OCI-M2 (cell line): ENCODE results near the gene PTPRM.

ENCODE experiments used
- DNase-seq: peaks from one replicate; lab custom pipeline; 2025; ENCODE audit not compliant: unreplicated experiment; lab: John Stamatoyannopoulos, UW

PTPRM gene

GRCh38 chr18:8339210-8339609 lies 772.1 kb downstream of the PTPRM start:
- no peak for DNase-seq

GRCh38 chr18:8339952-8340351 lies 772.8 kb downstream of the PTPRM start:
- no peak for DNase-seq

GRCh38 chr18:8341481-8342230 lies 774.5 kb downstream of the PTPRM start:
- DNase-seq = no peak

GRCh38 chr18:8348051-8348720 lies 781.1 kb downstream of the PTPRM start:
- DNase-seq = no peak

- no peak for DNase-seq
Observed at GRCh38 chr18:8349608-8350323, 782.6 kb downstream of the PTPRM start.

- DNase-seq = no peak
Observed at GRCh38 chr18:8350628-8351027, 783.5 kb downstream of the PTPRM start.

GRCh38 chr18:8351161-8351560 lies 784.0 kb downstream of the PTPRM start:
- DNase-seq = no peak

- DNase-seq = no peak
Observed at GRCh38 chr18:8354304-8354703, 787.2 kb downstream of the PTPRM start.

- no peak for DNase-seq
Observed at GRCh38 chr18:8356001-8356400, 788.9 kb downstream of the PTPRM start.

GRCh38 chr18:8357320-8357719 lies 790.2 kb downstream of the PTPRM start:
- DNase-seq = no peak

GRCh38 chr18:8358033-8358765 lies 791.1 kb downstream of the PTPRM start:
- DNase-seq = no peak

GRCh38 chr18:8359076-8359475 lies 792.0 kb downstream of the PTPRM start:
- no peak for DNase-seq

- DNase-seq = no peak
Observed at GRCh38 chr18:8359481-8359880, 792.4 kb downstream of the PTPRM start.

- no peak for DNase-seq
Observed at GRCh38 chr18:8361941-8362471, 794.9 kb downstream of the PTPRM start.

- no peak for DNase-seq
Observed at GRCh38 chr18:8362863-8363262, 795.7 kb downstream of the PTPRM start.

GRCh38 chr18:8364385-8364784 lies 797.3 kb downstream of the PTPRM start:
- DNase-seq = no peak

- no peak for DNase-seq
Observed at GRCh38 chr18:8365006-8365405, 797.9 kb downstream of the PTPRM start.

GRCh38 chr18:8365528-8365927 lies 798.4 kb downstream of the PTPRM start:
- DNase-seq = no peak

- DNase-seq = no peak
Observed at GRCh38 chr18:8366070-8366469, 799.0 kb downstream of the PTPRM start.

GRCh38 chr18:8366656-8367055 lies 799.5 kb downstream of the PTPRM start:
- DNase-seq = no peak
